GM12878 (cell line): ENCODE measurements around the gene ENTPD6. TPM values are rescaled to one million over a fixed set of nuclear protein-coding genes. Genes with fewer than 3 reads are reported as not detected.

Source experiments
- ATF3 ChIP-seq: IDR thresholded peaks from 2 replicates; pipeline ENCODE4 v1.6.1; 2011; ENCODE audit warnings: low read depth, mild to moderate bottlenecking, low read length, moderate library complexity, borderline replicate concordance; ENCODE audit errors: extremely low read depth
- BCL3 ChIP-seq: IDR thresholded peaks from 2 replicates; pipeline ENCODE4 v1.6.1; 2011; ENCODE audit warnings: borderline replicate concordance, low read depth, mild to moderate bottlenecking, moderate library complexity, low read length; ENCODE audit not compliant: insufficient read depth, poor library complexity, severe bottlenecking
- BHLHE40 ChIP-seq, 2 experiments: fragments of 450-650 bp in 1 of 2; IDR thresholded peaks; 2 replicates each; pipeline ENCODE4 v1.6.1; 2011 to 2017; ENCODE audit warnings: low read depth in 2 of 2, borderline replicate concordance in 1 of 2, improper control_type of control experiment in 1 of 2, low read length in 1 of 2, mild to moderate bottlenecking in 1 of 2
- CREB1 ChIP-seq: IDR thresholded peaks from 2 replicates; pipeline ENCODE4 v1.6.1; 2012; ENCODE audit warnings: low read depth, mild to moderate bottlenecking, inconsistent platforms
- CREM ChIP-seq: IDR thresholded peaks from 2 replicates; pipeline ENCODE4 v1.6.1; 2014; ENCODE audit warnings: antibody characterized with exemption, low read depth
- DPF2 ChIP-seq: fragments of 450-650 bp; IDR thresholded peaks from 2 replicates; pipeline ENCODE4 v1.6.1; 2017; ENCODE audit warnings: mild to moderate bottlenecking
- GABPA ChIP-seq: IDR thresholded peaks from 2 replicates; pipeline ENCODE4 v1.6.1; 2014; ENCODE audit warnings: antibody characterized with exemption, low read depth, mild to moderate bottlenecking, inconsistent platforms
- MAX ChIP-seq: IDR thresholded peaks from 2 replicates; pipeline ENCODE4 v1.6.1; 2012; ENCODE audit warnings: low read depth, low read length, improper control_type of control experiment
- NBN ChIP-seq: fragments of 450-650 bp; IDR thresholded peaks from 2 replicates; pipeline ENCODE4 v1.6.1; 2016
- NRF1 ChIP-seq: conservative IDR thresholded peaks from 2 replicates; pipeline ENCODE4 v1.6.1; 2011; ENCODE audit warnings: mild to moderate bottlenecking, low read depth, low read length, improper control_type of control experiment
- PAX5 ChIP-seq: IDR thresholded peaks from 2 replicates; pipeline ENCODE4 v1.6.1; 2011; ENCODE audit warnings: low read depth, low read length, borderline replicate concordance
- RB1 ChIP-seq: fragments of 450-650 bp; formaldehyde crosslinking; IDR thresholded peaks from 2 replicates; pipeline ENCODE4 v1.6.1; 2017; ENCODE audit warnings: mild to moderate bottlenecking, borderline replicate concordance
- SREBF2 ChIP-seq: IDR thresholded peaks from 2 replicates; pipeline ENCODE4 v1.6.1; 2012; ENCODE audit warnings: mild to moderate bottlenecking, low read length
- TCF12 ChIP-seq: IDR thresholded peaks from 2 replicates; pipeline ENCODE4 v1.6.1; 2011; ENCODE audit warnings: low read depth, mild to moderate bottlenecking, low read length
- YY1 ChIP-seq: IDR thresholded peaks from 2 replicates; pipeline ENCODE4 v1.6.1; 2011; ENCODE audit warnings: low read depth, mild to moderate bottlenecking, low read length
- ZBTB4 ChIP-seq: fragments of 450-650 bp; formaldehyde crosslinking; IDR thresholded peaks from 2 replicates; pipeline ENCODE4 v1.4.0; 2022; ENCODE audit warnings: mild to moderate bottlenecking, moderate library complexity
- polyA plus RNA-seq, 11 experiments: library from polyadenylated mRNA; depleted of rRNA in 4 of 11; unstranded in 6 of 11; stranded (reverse) in 5 of 11; fragments of >200 nt; fragmentation: Nextera tagmentation in 4 of 11; fragmentation: Illumina TruSeq in 1 of 11; extraction: Ambion mirVana in 4 of 11; extraction: Trizol in 1 of 11; gene quantifications; 1 replicate in 1 of 11; 2 replicates in 10 of 11; pipeline versions ENCODE4 v1.2.1 to v1.2.3, GENCODE V29; 2011 to 2016; ENCODE audit warnings: inconsistent platforms in 2 of 11, missing spikeins in 2 of 11, low read depth in 1 of 11
- total RNA-seq, 4 experiments: library from RNA; depleted of rRNA in 3 of 4; stranded (reverse); fragments of >200 nt in 3 of 4; fragmentation: Illumina TruSeq in 1 of 4; extraction: Trizol in 1 of 4; gene quantifications; 2 replicates each; pipeline versions ENCODE4 v1.2.1 to v1.2.3, GENCODE V29; 2013 to 2021
- TF ChIP-seq, protein P1 (sequence below): fragments of 450-650 bp; IDR thresholded peaks from 2 replicates; pipeline ENCODE4 v1.6.1; 2016; ENCODE audit warnings: mild to moderate bottlenecking
- TF ChIP-seq, protein P2 (sequence below): fragments of 450-650 bp; conservative IDR thresholded peaks from 2 replicates; pipeline ENCODE4 v1.6.1; 2017; ENCODE audit warnings: mild to moderate bottlenecking, moderate library complexity

Gene ENTPD6
- total and polyA plus RNA-seq, 10 of the 15 experiments (the other 5 are each of a cell fraction or from before 2014, with no cell fraction given), result 0.53 to 45.4 (median 31.1) TPM

- TF ChIP-seq, protein P1, sequence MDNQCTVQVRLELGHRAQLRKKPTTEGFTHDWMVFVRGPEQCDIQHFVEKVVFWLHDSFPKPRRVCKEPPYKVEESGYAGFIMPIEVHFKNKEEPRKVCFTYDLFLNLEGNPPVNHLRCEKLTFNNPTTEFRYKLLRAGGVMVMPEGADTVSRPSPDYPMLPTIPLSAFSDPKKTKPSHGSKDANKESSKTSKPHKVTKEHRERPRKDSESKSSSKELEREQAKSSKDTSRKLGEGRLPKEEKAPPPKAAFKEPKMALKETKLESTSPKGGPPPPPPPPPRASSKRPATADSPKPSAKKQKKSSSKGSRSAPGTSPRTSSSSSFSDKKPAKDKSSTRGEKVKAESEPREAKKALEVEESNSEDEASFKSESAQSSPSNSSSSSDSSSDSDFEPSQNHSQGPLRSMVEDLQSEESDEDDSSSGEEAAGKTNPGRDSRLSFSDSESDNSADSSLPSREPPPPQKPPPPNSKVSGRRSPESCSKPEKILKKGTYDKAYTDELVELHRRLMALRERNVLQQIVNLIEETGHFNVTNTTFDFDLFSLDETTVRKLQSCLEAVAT, result peak; percentile 56; the same call in 1 of the 2 replicates
- TF ChIP-seq DPF2, result peak; percentile 81; the same call in 1 of the 2 replicates
- no peak for TF ChIP-seq SREBF2
- peak; percentile 92 for TF ChIP-seq TCF12
- peak; percentile 57; the same call in 1 of the 2 replicates for TF ChIP-seq ATF3
- peak; percentile 70; the same call in 1 of the 2 replicates for TF ChIP-seq RB1
- TF ChIP-seq GABPA, result no peak
- peak; percentile 31 for TF ChIP-seq BCL3
- peak; percentile 96 for TF ChIP-seq NRF1
- peak; percentile 41; the same call in 1 of the 2 replicates for TF ChIP-seq YY1
- TF ChIP-seq MAX, result peak; percentile 49; the same call in 1 of the 2 replicates
- TF ChIP-seq CREM, result peak; percentile 76; the same call in 1 of the 2 replicates
- no peak for TF ChIP-seq ZBTB4 (CRISPR knock-in tag)
- peak; percentile 91 to 97 for TF ChIP-seq BHLHE40 (IDR thresholded peaks at IDR 0.05; ENCODE audit: borderline replicate concordance in 1 of 2, low read depth in 2 of 2, low read length in 1 of 2)
- TF ChIP-seq CREB1, result peak; percentile 90
- TF ChIP-seq, protein P2, sequence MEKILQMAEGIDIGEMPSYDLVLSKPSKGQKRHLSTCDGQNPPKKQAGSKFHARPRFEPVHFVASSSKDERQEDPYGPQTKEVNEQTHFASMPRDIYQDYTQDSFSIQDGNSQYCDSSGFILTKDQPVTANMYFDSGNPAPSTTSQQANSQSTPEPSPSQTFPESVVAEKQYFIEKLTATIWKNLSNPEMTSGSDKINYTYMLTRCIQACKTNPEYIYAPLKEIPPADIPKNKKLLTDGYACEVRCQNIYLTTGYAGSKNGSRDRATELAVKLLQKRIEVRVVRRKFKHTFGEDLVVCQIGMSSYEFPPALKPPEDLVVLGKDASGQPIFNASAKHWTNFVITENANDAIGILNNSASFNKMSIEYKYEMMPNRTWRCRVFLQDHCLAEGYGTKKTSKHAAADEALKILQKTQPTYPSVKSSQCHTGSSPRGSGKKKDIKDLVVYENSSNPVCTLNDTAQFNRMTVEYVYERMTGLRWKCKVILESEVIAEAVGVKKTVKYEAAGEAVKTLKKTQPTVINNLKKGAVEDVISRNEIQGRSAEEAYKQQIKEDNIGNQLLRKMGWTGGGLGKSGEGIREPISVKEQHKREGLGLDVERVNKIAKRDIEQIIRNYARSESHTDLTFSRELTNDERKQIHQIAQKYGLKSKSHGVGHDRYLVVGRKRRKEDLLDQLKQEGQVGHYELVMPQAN, result no peak; the same call in 1 of the 2 replicates
- no peak for TF ChIP-seq PAX5
- peak; percentile 59; the same call in 1 of the 2 replicates for TF ChIP-seq NBN
These were observed at the start of gene ENTPD6 (continued) for GRCh38 chr20:25195014-25195961.
